Epithelial cell of esophagus (primary cell): Measurements from ENCODE around the gene PHOSPHO1.
A peak's percentile ranks its signal among the peaks of the same experiment; 100 is the strongest.
"Not testable (repeated sequence)": the region's sequence is repeated elsewhere in the genome, so short reads cannot be mapped to it uniquely, and the experiment has no call there.

ENCODE experiments used
- DNase-seq: peaks from one replicate; pipeline ENCODE4 v3.0.0; 2010; ENCODE audit warnings: low read depth
- H3K4me3 ChIP-seq: 2 replicates; pipeline ENCODE4 v1.5.1; 2011; ENCODE audit warnings: mild to moderate bottlenecking, low read length, control low read depth
- TF ChIP-seq, protein P1 (sequence below): IDR thresholded peaks from 2 replicates; pipeline ENCODE4 v1.5.1; 2011; ENCODE audit warnings: low read depth, mild to moderate bottlenecking, low read length, control low read depth, inconsistent platforms; ENCODE audit not compliant: insufficient read depth; ENCODE audit errors: missing control alignments

The PHOSPHO1 gene, protein sequence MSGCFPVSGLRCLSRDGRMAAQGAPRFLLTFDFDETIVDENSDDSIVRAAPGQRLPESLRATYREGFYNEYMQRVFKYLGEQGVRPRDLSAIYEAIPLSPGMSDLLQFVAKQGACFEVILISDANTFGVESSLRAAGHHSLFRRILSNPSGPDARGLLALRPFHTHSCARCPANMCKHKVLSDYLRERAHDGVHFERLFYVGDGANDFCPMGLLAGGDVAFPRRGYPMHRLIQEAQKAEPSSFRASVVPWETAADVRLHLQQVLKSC

DNA sequence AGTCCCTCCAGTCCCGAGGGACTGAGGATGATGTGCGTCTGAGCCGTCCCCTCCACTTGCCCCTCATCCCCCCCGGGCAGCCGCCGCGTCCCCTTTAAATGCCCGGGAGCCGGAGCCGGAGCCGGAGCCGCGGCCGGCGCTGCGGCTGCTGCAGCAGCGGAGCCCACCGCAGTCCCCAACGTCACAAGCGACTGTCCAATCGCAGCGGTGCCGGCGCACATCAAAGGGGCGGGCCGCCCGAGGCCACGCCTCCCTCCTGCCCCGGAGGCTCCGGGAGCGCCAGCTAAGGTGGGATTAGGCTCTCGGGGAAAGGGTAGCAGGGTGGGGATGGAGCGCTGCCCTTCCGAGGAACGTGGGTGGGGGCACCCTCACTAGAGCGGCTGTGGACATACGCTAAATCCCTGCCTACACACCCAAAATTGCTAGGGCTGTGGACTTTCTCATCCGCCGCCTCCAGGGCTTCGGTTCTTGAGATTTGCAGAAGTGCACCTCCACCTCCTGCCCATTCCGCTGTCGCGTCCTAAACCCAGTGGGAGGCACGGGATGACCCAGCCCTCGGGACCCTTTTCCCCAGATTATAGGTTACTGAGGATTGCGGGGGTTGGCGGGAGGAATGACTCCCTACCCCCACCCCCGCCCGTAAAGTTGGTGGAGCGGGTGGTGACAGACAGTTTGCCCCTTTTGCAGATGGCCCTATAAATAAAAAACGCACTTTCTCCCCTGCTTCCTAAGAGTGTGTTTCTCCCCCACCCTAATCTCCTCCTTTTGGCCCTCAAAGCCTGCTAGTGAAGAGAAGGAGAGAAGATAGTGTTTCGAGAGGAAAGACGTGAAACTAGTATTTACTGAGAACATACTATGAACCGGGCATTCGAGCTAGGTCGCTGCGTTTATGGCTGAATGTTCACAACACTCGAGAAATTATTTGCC, at the start of gene PHOSPHO1:
Gene PHOSPHO1, minus strand, starts transcription at position 152 of the 927 bp plus-strand sequence. CDS start 4,096 bp downstream, outside the sequence.
- DNase-seq: peak; percentile 74
- TF ChIP-seq, protein P1, sequence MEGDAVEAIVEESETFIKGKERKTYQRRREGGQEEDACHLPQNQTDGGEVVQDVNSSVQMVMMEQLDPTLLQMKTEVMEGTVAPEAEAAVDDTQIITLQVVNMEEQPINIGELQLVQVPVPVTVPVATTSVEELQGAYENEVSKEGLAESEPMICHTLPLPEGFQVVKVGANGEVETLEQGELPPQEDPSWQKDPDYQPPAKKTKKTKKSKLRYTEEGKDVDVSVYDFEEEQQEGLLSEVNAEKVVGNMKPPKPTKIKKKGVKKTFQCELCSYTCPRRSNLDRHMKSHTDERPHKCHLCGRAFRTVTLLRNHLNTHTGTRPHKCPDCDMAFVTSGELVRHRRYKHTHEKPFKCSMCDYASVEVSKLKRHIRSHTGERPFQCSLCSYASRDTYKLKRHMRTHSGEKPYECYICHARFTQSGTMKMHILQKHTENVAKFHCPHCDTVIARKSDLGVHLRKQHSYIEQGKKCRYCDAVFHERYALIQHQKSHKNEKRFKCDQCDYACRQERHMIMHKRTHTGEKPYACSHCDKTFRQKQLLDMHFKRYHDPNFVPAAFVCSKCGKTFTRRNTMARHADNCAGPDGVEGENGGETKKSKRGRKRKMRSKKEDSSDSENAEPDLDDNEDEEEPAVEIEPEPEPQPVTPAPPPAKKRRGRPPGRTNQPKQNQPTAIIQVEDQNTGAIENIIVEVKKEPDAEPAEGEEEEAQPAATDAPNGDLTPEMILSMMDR: no peak
- H3K4me3 ChIP-seq: peak within 1 kb of the TSS; percentile 47

DNA sequence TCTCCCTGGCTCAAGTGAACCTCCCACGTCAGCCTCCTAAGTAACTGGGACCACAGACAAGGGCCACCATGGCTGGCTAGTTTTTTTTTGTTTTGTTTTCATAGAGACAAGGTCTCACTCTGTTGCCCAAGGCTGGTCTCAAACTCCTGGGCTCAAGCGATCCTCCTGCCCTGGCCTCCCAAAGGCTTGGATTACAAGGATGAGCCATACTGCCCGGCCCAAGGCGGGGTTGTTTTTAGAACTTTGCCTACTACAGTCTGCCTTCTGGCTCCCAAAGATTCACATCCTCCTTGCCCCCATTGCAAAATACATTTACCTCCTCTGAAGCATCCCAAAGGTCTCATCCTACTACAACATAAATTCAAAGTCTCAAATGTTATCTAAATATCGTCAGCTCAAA, 49.5 kb upstream of the PHOSPHO1 start:
- no peak for DNase-seq
- no peak overlapping the region for H3K4me3 ChIP-seq
- TF ChIP-seq, protein P1: no peak

DNA sequence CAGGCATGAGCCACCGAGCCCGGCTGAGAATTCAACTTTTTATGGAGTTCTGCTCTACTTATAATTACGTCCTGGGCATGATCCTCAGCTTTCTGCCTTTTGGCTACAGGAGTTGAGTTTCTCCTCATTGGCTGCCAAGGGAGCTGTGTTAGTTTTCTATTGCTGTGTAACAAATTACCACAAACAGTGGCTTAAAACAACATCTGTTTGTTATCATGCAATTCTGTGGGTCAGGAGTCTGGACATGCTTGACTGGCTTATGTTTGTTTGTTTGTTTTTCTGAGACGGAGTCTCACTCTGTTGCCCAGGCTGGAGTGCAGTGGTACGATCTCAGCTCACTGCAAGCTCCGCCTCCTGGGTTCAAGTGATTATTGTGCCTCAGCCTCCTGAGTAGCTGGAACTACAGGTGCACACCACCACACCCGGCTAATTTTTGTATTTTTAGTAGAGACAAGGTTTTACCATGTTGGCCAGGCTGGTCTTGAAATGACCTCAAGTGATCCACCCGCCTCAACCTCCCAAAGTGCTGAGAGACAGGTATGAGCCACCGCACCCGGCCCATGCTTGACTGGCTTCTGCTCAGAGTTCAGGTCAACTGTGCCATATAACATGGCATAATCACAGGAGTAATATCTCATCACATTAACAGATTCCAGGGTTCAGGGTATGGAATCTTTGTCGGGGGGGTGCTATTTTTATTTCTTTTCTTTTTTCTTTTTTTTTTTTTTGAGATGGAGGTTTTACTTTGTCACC, 48.9 kb upstream of the PHOSPHO1 start:
- DNase-seq, H3K4me3 ChIP-seq: not testable (repeated sequence)

DNA sequence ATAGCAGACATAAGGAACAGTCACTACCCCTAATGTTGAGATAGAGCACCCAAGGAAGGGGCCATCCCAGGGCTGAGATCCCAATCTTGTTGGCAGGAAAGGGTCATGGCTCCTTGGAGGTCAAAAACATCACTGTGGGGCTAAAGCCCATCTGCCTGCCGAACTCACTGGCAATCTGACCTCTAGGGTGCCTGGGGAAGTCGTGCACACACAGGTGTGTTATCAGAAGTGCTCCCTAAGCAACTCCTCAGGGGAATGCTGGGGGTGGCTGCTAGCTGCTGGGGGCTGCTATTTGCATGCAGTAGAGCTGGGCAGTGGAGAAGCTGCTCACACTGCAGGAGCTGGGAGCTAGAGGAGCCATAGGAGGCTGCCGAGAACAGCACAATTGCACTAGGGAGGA, 47.5 kb upstream of the PHOSPHO1 start:
- no peak for DNase-seq
- TF ChIP-seq, protein P1: no peak
- no peak overlapping the region for H3K4me3 ChIP-seq

DNA sequence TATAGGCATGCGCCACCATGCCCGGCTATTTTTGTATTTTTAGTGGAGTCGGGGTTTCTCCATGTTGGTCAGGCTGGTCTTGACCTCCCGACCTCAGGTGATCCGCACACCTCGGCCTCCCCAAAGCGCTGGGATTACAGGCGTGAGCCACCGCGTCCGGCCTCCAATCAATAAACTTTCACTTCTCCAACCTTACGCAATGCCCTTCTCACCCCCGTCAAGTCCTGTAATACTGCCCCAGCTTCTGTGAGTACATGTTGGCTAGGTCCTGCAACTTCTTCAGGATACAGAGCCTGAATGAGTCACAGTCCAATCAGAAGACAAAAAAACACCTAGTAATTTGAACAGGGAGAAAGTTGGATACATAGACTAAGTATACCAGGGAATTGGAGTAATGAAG, 47.1 kb upstream of the PHOSPHO1 start:
- TF ChIP-seq, protein P1: no peak
- no peak overlapping the region for H3K4me3 ChIP-seq
- peak; percentile 54 for DNase-seq

DNA sequence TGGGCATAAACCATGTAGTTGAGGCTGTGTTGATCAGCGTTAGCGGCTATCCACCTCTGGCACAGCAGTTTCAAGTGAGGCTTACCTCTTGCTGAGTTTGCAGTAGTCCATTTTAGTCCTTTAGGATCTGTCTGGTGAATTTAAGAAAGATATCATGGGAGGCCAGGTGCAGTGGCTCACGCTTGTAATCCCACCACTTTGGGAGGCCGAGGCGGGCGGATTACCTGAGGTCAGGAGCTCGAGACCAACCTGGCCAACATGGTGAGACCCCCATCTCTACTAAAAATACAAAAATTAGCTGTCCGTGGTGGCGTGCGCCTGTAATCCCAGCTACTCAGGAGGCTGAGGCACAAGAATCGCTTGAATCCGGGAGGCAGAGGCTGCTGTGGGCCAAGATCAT, 45.4 kb upstream of the PHOSPHO1 start:
- H3K4me3 ChIP-seq, DNase-seq: not testable (repeated sequence)

DNA sequence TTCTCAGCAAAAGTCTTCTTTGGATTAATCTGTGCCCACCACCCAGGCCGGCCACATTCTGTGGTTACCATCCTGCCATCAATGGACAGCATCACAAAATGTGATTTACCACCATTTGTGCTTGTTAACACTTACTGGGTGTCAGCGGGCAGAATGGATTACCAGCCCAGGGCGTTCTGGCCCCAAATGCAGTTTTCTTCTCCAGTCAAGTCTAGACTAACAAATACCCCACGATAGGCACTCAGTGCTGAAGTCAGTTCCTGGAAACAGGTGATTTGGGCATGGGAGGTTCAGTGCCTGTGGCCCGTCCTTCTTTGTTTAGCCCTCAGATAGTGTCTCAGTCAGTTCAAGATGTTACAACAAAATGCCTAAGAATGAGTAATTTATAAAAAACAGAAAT, 38.8 kb upstream of the PHOSPHO1 start:
- H3K4me3 ChIP-seq: no peak overlapping the region
- DNase-seq: no peak
- TF ChIP-seq, protein P1: no peak
